Endothelial cell of umbilical vein (primary cell): ENCODE measurements around the gene SLC36A3.

ENCODE experiments used
- MYC ChIP-seq: IDR thresholded peaks from one replicate; pipeline ENCODE4 v1.6.1; 2011; ENCODE audit warnings: mild to moderate bottlenecking, low read depth, low read length
- POLR2A ChIP-seq: IDR thresholded peaks from 2 replicates; pipeline ENCODE4 v1.6.1; 2012; ENCODE audit warnings: low read depth, mild to moderate bottlenecking, control low read depth, low read length

- TF ChIP-seq MYC (no peak), POLR2A (no peak)
These were observed 36.4 kb upstream of the SLC36A3 start for GRCh38 chr5:151340004-151340403.
